HG02759 (cell line): ENCODE data around the gene PRMT3.
"Not testable (repeated sequence)": the region's sequence is repeated elsewhere in the genome, so short reads cannot be mapped to it uniquely, and the experiment has no call there.

Experiments
- ATAC-seq: cut with Tn5 transposase; IDR thresholded peaks from one replicate; pipeline ENCODE4 v1.9.1; 2021; ENCODE audit warnings: mild to moderate bottlenecking, moderate library complexity; ENCODE audit not compliant: unreplicated experiment

PRMT3 gene

GRCh38 chr11:20453657-20454316 is 66.3 kb downstream of the PRMT3 start:
- no peak for ATAC-seq

GRCh38 chr11:20457001-20457799 is 69.7 kb downstream of the PRMT3 start:
- no peak for ATAC-seq

GRCh38 chr11:20457934-20458680 is 70.6 kb downstream of the PRMT3 start:
- ATAC-seq = no peak

GRCh38 chr11:20458905-20459632 is 71.6 kb downstream of the PRMT3 start:
- no peak for ATAC-seq

GRCh38 chr11:20459865-20460264 is 72.3 kb downstream of the PRMT3 start:
- no peak for ATAC-seq

GRCh38 chr11:20464518-20464917 is 77.0 kb downstream of the PRMT3 start:
- ATAC-seq = no peak

GRCh38 chr11:20467487-20468185 is 80.1 kb downstream of the PRMT3 start:
- no peak for ATAC-seq

- no peak for ATAC-seq
These were observed 82.8 kb downstream of the PRMT3 start for GRCh38 chr11:20470348-20470747.

- not testable (repeated sequence) for ATAC-seq
These were observed 84.4 kb downstream of the PRMT3 start for GRCh38 chr11:20471929-20472328.

GRCh38 chr11:20474176-20474881 is 86.8 kb downstream of the PRMT3 start:
- ATAC-seq = peak; percentile 46

GRCh38 chr11:20474882-20475517 is 87.5 kb downstream of the PRMT3 start:
- peak; percentile 46 for ATAC-seq

- no peak for ATAC-seq
These were observed 90.0 kb downstream of the PRMT3 start for GRCh38 chr11:20477418-20478090.

- no peak for ATAC-seq
These were observed 92.0 kb downstream of the PRMT3 start for GRCh38 chr11:20479513-20479912.

GRCh38 chr11:20483931-20484330 is 96.4 kb downstream of the PRMT3 start:
- ATAC-seq = no peak

- not testable (repeated sequence) for ATAC-seq
These were observed 96.9 kb downstream of the PRMT3 start for GRCh38 chr11:20484416-20484815.

- no peak for ATAC-seq
These were observed 100.8 kb downstream of the PRMT3 start for GRCh38 chr11:20488352-20488751.

- peak; percentile 89 for ATAC-seq
These were observed 102.4 kb downstream of the PRMT3 start for GRCh38 chr11:20489948-20490347.

GRCh38 chr11:20493340-20493739 is 105.8 kb downstream of the PRMT3 start:
- ATAC-seq = no peak
